B cell (primary cell): ENCODE data around the gene NUMB. TPM values are rescaled to one million over a fixed set of nuclear protein-coding genes. Genes with fewer than 3 reads are reported as not detected.

Experiments used
- ATAC-seq: fragments of 200-7000 bp; cut with Tn5 transposase; one replicate; pipeline ENCODE4 v1.10.0; 2021; ENCODE audit warnings: low read depth, mild to moderate bottlenecking, moderate number of reproducible peaks, moderate library complexity
- CTCF ChIA-PET: fragments of 350-600 bp; sonication (Branson Sonifier 250); formaldehyde crosslinking; loops from one replicate; lab custom pipeline; 2021; ENCODE audit warnings: antibody characterized with exemption, inconsistent platforms; lab: Charles Lee
- POLR2A ChIA-PET: fragments of 350-600 bp; sonication (Branson Sonifier 250); formaldehyde crosslinking; loops from one replicate; lab custom pipeline; 2021; ENCODE audit warnings: antibody characterized with exemption; lab: Charles Lee
- DNase-seq: peaks from one replicate; pipeline ENCODE4 v3.0.0; 2013
- H2AFZ ChIP-seq: 2 replicates; pipeline ENCODE4 v1.6.1; 2012; ENCODE audit warnings: mild to moderate bottlenecking, low read depth, low read length; ENCODE audit not compliant: insufficient read depth, poor library complexity, severe bottlenecking
- H3K27ac ChIP-seq, 2 donors: 1 replicate in 1 of 2; 2 replicates in 1 of 2; pipeline ENCODE4 v1.5.1; 2012 to 2013; ENCODE audit warnings: low read length in 2 of 2, mild to moderate bottlenecking in 2 of 2, moderate library complexity in 1 of 2
- H3K27me3 ChIP-seq, 4 experiments: fragments of 200-600 bp in 1 of 4; sonication (generic) in 1 of 4; replicated peaks in 1 of 4; 1 replicate in 2 of 4; 2 replicates in 2 of 4; pipeline versions ENCODE4 v1.6.1 to v1.7.0; 2013 to 2016; ENCODE audit warnings: low read length in 3 of 4, mild to moderate bottlenecking in 2 of 4, mixed read lengths in 1 of 4, moderate library complexity in 1 of 4; ENCODE audit not compliant: insufficient read depth in 4 of 4, control insufficient read depth in 3 of 4; ENCODE audit errors: control extremely low read depth in 1 of 4
- H3K36me3 ChIP-seq, 2 experiments: replicated peaks in 1 of 2; 1 replicate in 1 of 2; 2 replicates in 1 of 2; pipeline versions ENCODE4 v1.6.1 to v1.7.1; 2013; ENCODE audit warnings: low read length in 1 of 2; ENCODE audit not compliant: insufficient read depth in 2 of 2, control insufficient read depth in 1 of 2; ENCODE audit errors: control extremely low read depth in 1 of 2, extremely low read depth in 1 of 2
- H3K4me1 ChIP-seq, 2 donors: fragments of 200-600 bp in 1 of 2; sonication (generic) in 1 of 2; 1 replicate in 1 of 2; 2 replicates in 1 of 2; pipeline versions ENCODE4 v1.5.1 to v1.6.1; 2013 to 2017; ENCODE audit warnings: low read length in 2 of 2; ENCODE audit not compliant: control insufficient read depth in 2 of 2, insufficient read depth in 2 of 2
- H3K4me2 ChIP-seq: replicated peaks from 2 replicates; pipeline ENCODE3; 2012; ENCODE audit warnings: mild to moderate bottlenecking, low read depth, low read length; ENCODE audit not compliant: poor library complexity, severe bottlenecking
- H3K4me3 ChIP-seq, 5 experiments: fragments of 200-600 bp in 1 of 5; sonication (generic) in 1 of 5; 1 replicate in 3 of 5; 2 replicates in 2 of 5; pipeline versions ENCODE4 v1.5.1 to v1.7.0; 2011 to 2016; ENCODE audit warnings: low read length in 4 of 5, mild to moderate bottlenecking in 4 of 5, low read depth in 2 of 5, control low read depth in 1 of 5, moderate library complexity in 1 of 5; ENCODE audit not compliant: insufficient read depth in 1 of 5; ENCODE audit errors: control extremely low read depth in 1 of 5, extremely low read depth in 1 of 5
- H3K79me2 ChIP-seq: fragments of 200-600 bp; sonication (generic); one replicate; pipeline ENCODE4 v1.6.0; 2016; ENCODE audit warnings: low read length; ENCODE audit not compliant: control insufficient read depth, insufficient read depth
- H3K9ac ChIP-seq: fragments of 200-600 bp; sonication (generic); 2 replicates; pipeline ENCODE4 v1.6.1; 2017; ENCODE audit warnings: mild to moderate bottlenecking, low read length, moderate library complexity
- H3K9me3 ChIP-seq, 3 donors: one replicate each; pipeline versions ENCODE4 v1.6.1 to v1.7.1; 2013; ENCODE audit warnings: low read length in 2 of 3; ENCODE audit not compliant: control insufficient read depth in 2 of 3, insufficient read depth in 1 of 3; ENCODE audit errors: control extremely low read depth in 1 of 3
- H4K20me1 ChIP-seq: 2 replicates; pipeline ENCODE4 v1.6.0; 2012; ENCODE audit warnings: mild to moderate bottlenecking, low read length; ENCODE audit not compliant: insufficient read depth, control insufficient read depth, poor library complexity, severe bottlenecking
- H3K27ac Mint-ChIP-seq: one replicate; pipeline ENCODE4 v1.8.0; 2021; ENCODE audit warnings: mixed read lengths
- H3K27me3 Mint-ChIP-seq: one replicate; pipeline ENCODE4 v1.8.0; 2021; ENCODE audit warnings: mixed read lengths
- H3K4me1 Mint-ChIP-seq: one replicate; pipeline ENCODE4 v1.8.0; 2021; ENCODE audit warnings: mixed read lengths
- H3K4me3 Mint-ChIP-seq: one replicate; pipeline ENCODE4 v1.8.0; 2021; ENCODE audit warnings: mixed read lengths
- H3K9me3 Mint-ChIP-seq: one replicate; pipeline ENCODE4 v1.8.0; 2022; ENCODE audit warnings: mixed read lengths; ENCODE audit not compliant: insufficient read depth
- EZH2 ChIP-seq: IDR thresholded peaks from 2 replicates; pipeline ENCODE4 v1.6.1; 2012; ENCODE audit warnings: borderline replicate concordance, low read depth, mild to moderate bottlenecking, moderate library complexity, low read length; ENCODE audit not compliant: insufficient read depth, poor library complexity, severe bottlenecking
- WGBS: methylation state at CpG from one replicate; pipeline ENCODE4 v1.1.5; 2013; ENCODE audit warnings: missing lambda C conversion rate; ENCODE audit not compliant: insufficient coverage; 5-methylcytosine and 5-hydroxymethylcytosine counted together
- intact Hi-C: fragments of 100-400 bp; cut with micrococcal nuclease; formaldehyde crosslinking; loops from one replicate; pipeline ENCODE4 v1.10.0; 2022
- polyA plus RNA-seq: library from polyadenylated mRNA; depleted of rRNA; stranded (reverse); fragments of >200 nt; gene quantifications from 2 replicates; pipeline ENCODE4 v1.2.3, GENCODE V29; 2012
- total RNA-seq, 2 donors: library from RNA; stranded (reverse); fragments of 120-200 nt in 1 of 2; gene quantifications; 1 replicate in 1 of 2; 2 replicates in 1 of 2; pipeline versions ENCODE4 v1.2.3 to v1.2.4, GENCODE V29; 2013 to 2022
- TF ChIP-seq, protein P1 (sequence below): fragments of 200-600 bp; IDR thresholded peaks from one replicate; pipeline ENCODE4 v1.8.0; 2022; ENCODE audit warnings: antibody characterized with exemption, mild to moderate bottlenecking

NUMB gene
- total and polyA plus RNA-seq, 2 donors (not counting 1 experiment from before 2014, with no cell fraction given), result 63.4 to 102 TPM

DNA sequence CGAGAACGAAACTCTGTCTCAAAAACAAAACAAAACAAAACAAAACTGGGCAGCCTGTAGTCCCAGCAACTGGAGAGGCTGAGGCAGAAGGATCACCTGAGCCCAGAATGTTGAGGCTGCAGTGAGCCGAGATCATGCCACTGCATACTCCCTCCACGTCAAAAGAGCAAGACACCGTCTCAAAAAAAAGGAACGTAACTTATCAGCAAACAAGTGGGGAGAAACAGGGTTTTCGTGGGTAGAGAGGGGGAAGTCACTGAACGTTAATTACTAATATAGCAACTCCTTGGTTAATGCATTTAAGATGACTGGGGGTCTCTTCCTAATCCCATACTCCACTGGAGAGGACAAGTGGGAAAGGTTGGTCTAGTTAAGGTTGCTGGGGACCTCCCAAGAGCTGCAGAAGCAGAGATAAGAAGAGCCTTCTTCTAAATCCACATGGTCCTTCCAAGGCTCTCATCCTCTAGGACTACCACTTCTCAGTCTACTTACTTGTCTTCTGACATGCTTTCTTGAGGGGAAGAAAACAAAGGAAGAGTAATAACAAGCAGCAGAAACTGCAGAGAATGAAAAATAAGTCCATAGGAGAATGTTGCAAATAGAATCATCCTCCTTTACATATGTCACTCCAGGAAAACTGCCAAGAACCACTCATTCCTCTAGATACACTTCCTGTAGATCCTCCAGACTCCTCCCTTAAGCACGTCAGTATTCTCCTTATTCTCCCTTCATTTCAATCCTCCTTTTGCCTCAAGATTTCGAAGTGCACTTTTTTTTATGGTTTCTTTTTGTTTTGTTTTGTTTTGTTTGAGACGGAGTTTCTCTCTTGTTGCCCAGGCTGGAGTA, 5.8 kb downstream of the NUMB start:
- no peak overlapping the region for H3K4me3 ChIP-seq
- peaks cover 28 to 40% of the 10 kb centered on the region in 2 donors for H3K4me1 ChIP-seq
- ChIA-PET CTCF (interaction anchor here (0.6 to 1.2 kb wide), 2 partner anchors 15 to 157 kb away, joined by 3 to 6 read pairs; no protein-coding TSS in a partner anchor), POLR2A (interaction anchor here (1.1 kb wide), 1 partner anchor 196 kb away, joined by 3 read pairs; no protein-coding TSS in a partner anchor)
- peaks cover 7% of the 10 kb centered on the region for H4K20me1 ChIP-seq
- WGBS, result 80% methylated on average over 3 of the region's 11 CpGs
- H3K9ac ChIP-seq, result peak overlapping the region; percentile 5
- Mint-ChIP-seq H3K27ac (peak overlapping the region; percentile 83), H3K27me3 (no peaks in the 10 kb centered on the region), H3K9me3 (no peaks in the 10 kb centered on the region), H3K4me1 (peaks cover 43% of the 10 kb centered on the region), H3K4me3 (peak overlapping the region; percentile 65)
- H3K36me3 ChIP-seq, result peaks cover 3 to 8% of the 10 kb centered on the region in 2 experiments
- DNase-seq, result peak; percentile 44
- H2AFZ ChIP-seq, result peak overlapping the region; percentile 46
- peak overlapping the region; percentile 3 to 51 for H3K27ac ChIP-seq
- no peaks in the 10 kb centered on the region for H3K27me3 ChIP-seq
- intact Hi-C loops, result no loop called here
- TF ChIP-seq, protein P1, sequence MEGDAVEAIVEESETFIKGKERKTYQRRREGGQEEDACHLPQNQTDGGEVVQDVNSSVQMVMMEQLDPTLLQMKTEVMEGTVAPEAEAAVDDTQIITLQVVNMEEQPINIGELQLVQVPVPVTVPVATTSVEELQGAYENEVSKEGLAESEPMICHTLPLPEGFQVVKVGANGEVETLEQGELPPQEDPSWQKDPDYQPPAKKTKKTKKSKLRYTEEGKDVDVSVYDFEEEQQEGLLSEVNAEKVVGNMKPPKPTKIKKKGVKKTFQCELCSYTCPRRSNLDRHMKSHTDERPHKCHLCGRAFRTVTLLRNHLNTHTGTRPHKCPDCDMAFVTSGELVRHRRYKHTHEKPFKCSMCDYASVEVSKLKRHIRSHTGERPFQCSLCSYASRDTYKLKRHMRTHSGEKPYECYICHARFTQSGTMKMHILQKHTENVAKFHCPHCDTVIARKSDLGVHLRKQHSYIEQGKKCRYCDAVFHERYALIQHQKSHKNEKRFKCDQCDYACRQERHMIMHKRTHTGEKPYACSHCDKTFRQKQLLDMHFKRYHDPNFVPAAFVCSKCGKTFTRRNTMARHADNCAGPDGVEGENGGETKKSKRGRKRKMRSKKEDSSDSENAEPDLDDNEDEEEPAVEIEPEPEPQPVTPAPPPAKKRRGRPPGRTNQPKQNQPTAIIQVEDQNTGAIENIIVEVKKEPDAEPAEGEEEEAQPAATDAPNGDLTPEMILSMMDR, result no peak
- no peak for TF ChIP-seq EZH2
- peaks cover 98% of the 10 kb centered on the region for H3K79me2 ChIP-seq
- peak; percentile 47 for ATAC-seq
- H3K4me2 ChIP-seq, result peak overlapping the region; percentile 31
- no peaks in the 10 kb centered on the region for H3K9me3 ChIP-seq

DNA sequence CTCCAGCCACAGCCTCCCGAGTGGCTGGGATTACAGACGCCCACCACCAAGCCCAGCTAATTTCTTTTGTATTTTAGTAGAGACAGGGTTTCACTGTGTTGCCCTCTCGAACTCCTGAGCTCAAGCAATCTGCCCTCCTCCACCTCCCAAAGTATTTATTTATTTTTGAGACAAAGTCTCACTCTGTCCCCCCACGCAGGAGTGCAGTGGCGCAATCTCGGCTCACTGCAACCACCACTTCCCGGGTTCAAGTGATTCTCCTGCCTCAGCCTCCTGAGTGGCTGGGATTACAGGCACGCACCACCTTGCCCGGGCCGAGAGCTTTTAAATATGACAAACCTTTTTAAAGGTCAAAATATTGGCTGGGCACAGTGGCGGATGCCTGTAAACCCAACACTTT, 14.6 kb downstream of the NUMB start:
- intact Hi-C loops, result no loop called here
- no peak for DNase-seq
- Mint-ChIP-seq H3K27me3 (no peaks in the 10 kb centered on the region), H3K27ac (no peak overlapping the region), H3K9me3 (no peaks in the 10 kb centered on the region), H3K4me3 (no peak overlapping the region), H3K4me1 (peaks cover 21% of the 10 kb centered on the region)
- no peaks in the 10 kb centered on the region for H3K9me3 ChIP-seq
- WGBS, result 97% methylated on average over 8 of the region's 11 CpGs
- H3K79me2 ChIP-seq, result peaks cover 95% of the 10 kb centered on the region
- H3K27me3 ChIP-seq, result no peaks in the 10 kb centered on the region
- peaks cover 43% of the 10 kb centered on the region for H4K20me1 ChIP-seq
- peaks cover 0 to 4% of the 10 kb centered on the region in 2 donors for H3K4me1 ChIP-seq
- TF ChIP-seq, protein P1, result no peak
- TF ChIP-seq EZH2, result no peak
- ChIA-PET CTCF (interaction anchor here (1.7 kb wide), 1 partner anchor 149 kb away, joined by 6 read pairs; no protein-coding TSS in a partner anchor), POLR2A (no interaction called here)
- no peak overlapping the region for H3K4me2 ChIP-seq
- H3K4me3 ChIP-seq, result no peak overlapping the region
- no peak for ATAC-seq
- no peak overlapping the region for H3K27ac ChIP-seq
- H3K36me3 ChIP-seq, result no peaks in the 10 kb centered on the region
- H3K9ac ChIP-seq, result no peak overlapping the region
- no peak overlapping the region for H2AFZ ChIP-seq
